Adrenal gland (tissue), 5 donors: ENCODE data around the gene ALG3.

ENCODE experiments used
- POLR2A ChIP-seq, 2 donors: fragments of 450-650 bp; IDR thresholded peaks; one replicate each; pipeline ENCODE4 v1.6.1; 2017; ENCODE audit warnings: antibody characterized with exemption in 2 of 2, mild to moderate bottlenecking in 2 of 2, moderate library complexity in 1 of 2
- TF ChIP-seq, protein P1 (sequence below), 6 experiments: fragments of 450-650 bp in 4 of 6; fragments of 200-600 bp in 2 of 6; sonication (generic) in 1 of 6; IDR thresholded peaks; 1 replicate in 5 of 6; 2 replicates in 1 of 6; pipeline versions ENCODE4 v1.5.1 to v1.8.0; 2016 to 2021; ENCODE audit warnings: antibody characterized with exemption in 6 of 6, mild to moderate bottlenecking in 2 of 6, moderate library complexity in 1 of 6
- donor health status: DM: no; HTN: no; CAD: no.

GRCh38 chr3:184272269-184272668, 23.5 kb upstream of the ALG3 start:
- TF ChIP-seq, protein P1, sequence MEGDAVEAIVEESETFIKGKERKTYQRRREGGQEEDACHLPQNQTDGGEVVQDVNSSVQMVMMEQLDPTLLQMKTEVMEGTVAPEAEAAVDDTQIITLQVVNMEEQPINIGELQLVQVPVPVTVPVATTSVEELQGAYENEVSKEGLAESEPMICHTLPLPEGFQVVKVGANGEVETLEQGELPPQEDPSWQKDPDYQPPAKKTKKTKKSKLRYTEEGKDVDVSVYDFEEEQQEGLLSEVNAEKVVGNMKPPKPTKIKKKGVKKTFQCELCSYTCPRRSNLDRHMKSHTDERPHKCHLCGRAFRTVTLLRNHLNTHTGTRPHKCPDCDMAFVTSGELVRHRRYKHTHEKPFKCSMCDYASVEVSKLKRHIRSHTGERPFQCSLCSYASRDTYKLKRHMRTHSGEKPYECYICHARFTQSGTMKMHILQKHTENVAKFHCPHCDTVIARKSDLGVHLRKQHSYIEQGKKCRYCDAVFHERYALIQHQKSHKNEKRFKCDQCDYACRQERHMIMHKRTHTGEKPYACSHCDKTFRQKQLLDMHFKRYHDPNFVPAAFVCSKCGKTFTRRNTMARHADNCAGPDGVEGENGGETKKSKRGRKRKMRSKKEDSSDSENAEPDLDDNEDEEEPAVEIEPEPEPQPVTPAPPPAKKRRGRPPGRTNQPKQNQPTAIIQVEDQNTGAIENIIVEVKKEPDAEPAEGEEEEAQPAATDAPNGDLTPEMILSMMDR (IDR thresholded peaks at IDR 0.05) = no peak
- TF ChIP-seq POLR2A (IDR thresholded peaks at IDR 0.05) = no peak
